Astrocyte (in vitro differentiated cells and primary cell): ENCODE data around the gene CSRNP2. TPM values are rescaled to one million over a fixed set of nuclear protein-coding genes. Genes with fewer than 3 reads are reported as not detected.

Experiments
- DNase-seq: peaks from one replicate; pipeline ENCODE4 v3.0.0-alpha.2; 2010; ENCODE audit warnings: low read depth
- FAIRE-seq: peaks from 2 replicates; lab custom pipeline; 2011; peaks lifted over from hg19 to GRCh38; lab: Jason Lieb, UNC
- H2AFZ ChIP-seq: 2 replicates; pipeline ENCODE4 v1.6.0; 2012; ENCODE audit warnings: low read depth, low read length, inconsistent platforms
- H3K27ac ChIP-seq: 2 replicates; pipeline ENCODE4 v1.5.1; 2011; ENCODE audit warnings: low read depth, low read length, inconsistent platforms
- H3K27me3 ChIP-seq: 2 replicates; pipeline ENCODE4 v1.6.0; 2011; ENCODE audit warnings: low read length, inconsistent platforms; ENCODE audit not compliant: insufficient read depth
- H3K36me3 ChIP-seq: 2 replicates; pipeline ENCODE4 v1.5.1; 2011; ENCODE audit warnings: low read length, inconsistent platforms; ENCODE audit not compliant: insufficient read depth
- H3K4me1 ChIP-seq: 2 replicates; pipeline ENCODE4 v1.5.1; 2011; ENCODE audit warnings: low read length, inconsistent platforms; ENCODE audit not compliant: insufficient read depth
- H3K4me2 ChIP-seq: 2 replicates; pipeline ENCODE4 v1.6.0; 2012; ENCODE audit warnings: low read length, inconsistent platforms
- H3K4me3 ChIP-seq: 2 replicates; pipeline ENCODE4 v1.5.1; 2011; ENCODE audit warnings: low read depth, mild to moderate bottlenecking, low read length, inconsistent platforms; ENCODE audit not compliant: insufficient read depth
- H3K79me2 ChIP-seq: 2 replicates; pipeline ENCODE4 v1.6.0; 2012; ENCODE audit warnings: mild to moderate bottlenecking, low read length, inconsistent platforms; ENCODE audit not compliant: insufficient read depth
- H3K9ac ChIP-seq: 2 replicates; pipeline ENCODE4 v1.6.0; 2012; ENCODE audit warnings: mild to moderate bottlenecking, low read length, inconsistent platforms
- H3K9me3 ChIP-seq: 2 replicates; pipeline ENCODE4 v1.5.1; 2012; ENCODE audit warnings: low read depth, mild to moderate bottlenecking, low read length, inconsistent platforms; ENCODE audit not compliant: insufficient read depth
- H4K20me1 ChIP-seq: 2 replicates; pipeline ENCODE4 v1.6.0; 2012; ENCODE audit warnings: low read length, inconsistent platforms; ENCODE audit not compliant: insufficient read depth
- H3K27ac Mint-ChIP-seq: one replicate; pipeline ENCODE4 v1.8.0; 2021; ENCODE audit warnings: mild to moderate bottlenecking, mixed read lengths; ENCODE audit not compliant: unreplicated experiment
- H3K27me3 Mint-ChIP-seq: one replicate; pipeline ENCODE4 v1.8.0; 2021; ENCODE audit warnings: low read depth, mixed read lengths; ENCODE audit not compliant: unreplicated experiment
- H3K36me3 Mint-ChIP-seq: one replicate; pipeline ENCODE4 v1.8.0; 2021; ENCODE audit warnings: low read depth, mixed read lengths; ENCODE audit not compliant: unreplicated experiment
- H3K4me1 Mint-ChIP-seq: one replicate; pipeline ENCODE4 v1.8.0; 2021; ENCODE audit warnings: low read depth, mixed read lengths; ENCODE audit not compliant: unreplicated experiment
- H3K4me3 Mint-ChIP-seq: one replicate; pipeline ENCODE4 v1.8.0; 2021; ENCODE audit warnings: mild to moderate bottlenecking, moderate library complexity, mixed read lengths; ENCODE audit not compliant: unreplicated experiment
- H3K9me3 Mint-ChIP-seq: one replicate; pipeline ENCODE4 v1.8.0; 2021; ENCODE audit warnings: mild to moderate bottlenecking, mixed read lengths; ENCODE audit not compliant: unreplicated experiment
- EZH2 ChIP-seq: IDR thresholded peaks from 2 replicates; pipeline ENCODE4 v1.6.1; 2012; ENCODE audit warnings: mild to moderate bottlenecking, low read length, inconsistent platforms; ENCODE audit not compliant: insufficient read depth
- total RNA-seq: library from RNA; stranded (reverse); gene quantifications from 2 replicates; pipeline ENCODE4 v1.2.1, GENCODE V29; 2021
- TF ChIP-seq, protein P1 (sequence below): IDR thresholded peaks from 2 replicates; pipeline ENCODE4 v1.5.1; 2011; ENCODE audit warnings: low read depth, mild to moderate bottlenecking, inconsistent platforms, low read length, moderate library complexity; ENCODE audit not compliant: insufficient read depth

The CSRNP2 gene
- total RNA-seq, 1 donor from 2014 or later: 61.6 TPM

GRCh38 chr12:51126297-51126696 lies 42.9 kb upstream of the CSRNP2 start:
- no peak overlapping the region for H3K4me3 ChIP-seq
- TF ChIP-seq, protein P1, sequence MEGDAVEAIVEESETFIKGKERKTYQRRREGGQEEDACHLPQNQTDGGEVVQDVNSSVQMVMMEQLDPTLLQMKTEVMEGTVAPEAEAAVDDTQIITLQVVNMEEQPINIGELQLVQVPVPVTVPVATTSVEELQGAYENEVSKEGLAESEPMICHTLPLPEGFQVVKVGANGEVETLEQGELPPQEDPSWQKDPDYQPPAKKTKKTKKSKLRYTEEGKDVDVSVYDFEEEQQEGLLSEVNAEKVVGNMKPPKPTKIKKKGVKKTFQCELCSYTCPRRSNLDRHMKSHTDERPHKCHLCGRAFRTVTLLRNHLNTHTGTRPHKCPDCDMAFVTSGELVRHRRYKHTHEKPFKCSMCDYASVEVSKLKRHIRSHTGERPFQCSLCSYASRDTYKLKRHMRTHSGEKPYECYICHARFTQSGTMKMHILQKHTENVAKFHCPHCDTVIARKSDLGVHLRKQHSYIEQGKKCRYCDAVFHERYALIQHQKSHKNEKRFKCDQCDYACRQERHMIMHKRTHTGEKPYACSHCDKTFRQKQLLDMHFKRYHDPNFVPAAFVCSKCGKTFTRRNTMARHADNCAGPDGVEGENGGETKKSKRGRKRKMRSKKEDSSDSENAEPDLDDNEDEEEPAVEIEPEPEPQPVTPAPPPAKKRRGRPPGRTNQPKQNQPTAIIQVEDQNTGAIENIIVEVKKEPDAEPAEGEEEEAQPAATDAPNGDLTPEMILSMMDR: no peak
- no peak for TF ChIP-seq EZH2
- no peaks in the 10 kb centered on the region for H3K9me3 Mint-ChIP-seq
- no peak overlapping the region for H3K27ac ChIP-seq
- H3K4me1 Mint-ChIP-seq: peaks cover 14% of the 10 kb centered on the region
- no peaks in the 10 kb centered on the region for H3K36me3 ChIP-seq
- H3K4me3 Mint-ChIP-seq: no peak overlapping the region
- H4K20me1 ChIP-seq: peaks cover 13% of the 10 kb centered on the region
- no peak for DNase-seq
- H3K9me3 ChIP-seq: no peaks in the 10 kb centered on the region
- H3K27me3 Mint-ChIP-seq: no peaks in the 10 kb centered on the region
- no peaks in the 10 kb centered on the region for H3K4me1 ChIP-seq
- no peak overlapping the region for H3K9ac ChIP-seq
- FAIRE-seq: peak; percentile 49
- H3K36me3 Mint-ChIP-seq: peaks cover 7% of the 10 kb centered on the region
- no peak overlapping the region for H3K27ac Mint-ChIP-seq
- H3K27me3 ChIP-seq: no peaks in the 10 kb centered on the region
- no peak overlapping the region for H3K4me2 ChIP-seq
- H3K79me2 ChIP-seq: no peaks in the 10 kb centered on the region
- H2AFZ ChIP-seq: no peak overlapping the region

DNA sequence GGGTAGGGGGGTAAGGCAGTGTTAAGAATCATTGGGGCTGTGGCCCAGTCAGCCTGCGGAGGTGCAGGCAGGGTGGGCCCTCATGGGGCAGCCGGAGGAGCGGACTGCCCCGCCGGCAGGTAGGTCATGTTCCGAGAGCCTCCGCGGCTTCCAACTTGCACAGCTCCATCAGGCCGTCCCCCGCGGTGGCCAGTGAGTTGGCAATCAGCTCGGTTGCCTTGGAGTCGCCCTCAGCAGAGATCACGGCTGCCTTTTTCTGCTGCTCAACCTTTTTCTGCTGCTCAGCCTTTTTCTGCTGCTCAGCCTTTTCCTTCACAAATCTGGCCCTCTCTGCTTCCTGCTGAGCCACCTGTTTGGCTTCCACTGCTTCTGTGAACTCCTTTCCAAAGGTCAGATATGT lies 41.1 kb upstream of the CSRNP2 start:
- H3K27ac ChIP-seq: no peak overlapping the region
- FAIRE-seq (no peak), DNase-seq (no peak)
- no peak overlapping the region for H3K27ac Mint-ChIP-seq
- H3K4me3 ChIP-seq: no peak overlapping the region
- no peaks in the 10 kb centered on the region for H3K4me1 ChIP-seq
- no peak overlapping the region for H3K4me2 ChIP-seq
- H3K36me3 Mint-ChIP-seq: peaks cover 6% of the 10 kb centered on the region
- TF ChIP-seq, protein P1: no peak
- no peaks in the 10 kb centered on the region for H3K27me3 Mint-ChIP-seq
- H3K9ac ChIP-seq: no peak overlapping the region
- H2AFZ ChIP-seq: no peak overlapping the region
- no peaks in the 10 kb centered on the region for H3K36me3 ChIP-seq
- H3K79me2 ChIP-seq: no peaks in the 10 kb centered on the region
- no peaks in the 10 kb centered on the region for H3K9me3 ChIP-seq
- peaks cover 17% of the 10 kb centered on the region for H4K20me1 ChIP-seq
- H3K4me3 Mint-ChIP-seq: no peak overlapping the region
- no peaks in the 10 kb centered on the region for H3K9me3 Mint-ChIP-seq
- H3K4me1 Mint-ChIP-seq: peaks cover 14% of the 10 kb centered on the region
- no peaks in the 10 kb centered on the region for H3K27me3 ChIP-seq

DNA sequence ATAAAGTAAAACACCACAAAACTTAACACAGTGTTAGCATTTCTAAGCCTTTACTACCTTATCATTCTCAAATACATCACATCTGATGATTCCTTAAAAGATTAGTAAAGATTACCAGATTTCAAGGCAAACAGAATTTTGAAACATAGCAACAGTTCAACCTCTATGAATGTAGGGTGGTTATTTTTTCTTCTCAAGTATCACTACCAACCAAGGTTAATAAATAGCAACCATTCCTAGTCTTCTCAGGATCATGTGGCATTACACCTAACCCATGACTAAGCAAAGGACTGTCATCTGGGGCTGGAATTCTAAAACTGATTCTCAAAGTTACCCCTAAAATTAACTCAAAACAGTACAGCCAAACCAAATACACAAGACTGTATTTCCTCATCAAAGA lies 39.4 kb upstream of the CSRNP2 start:
- H3K4me1 Mint-ChIP-seq: peaks cover 22% of the 10 kb centered on the region
- H3K27me3 Mint-ChIP-seq: no peaks in the 10 kb centered on the region
- H3K4me3 Mint-ChIP-seq: no peak overlapping the region
- H3K9ac ChIP-seq: no peak overlapping the region
- H4K20me1 ChIP-seq: peaks cover 14% of the 10 kb centered on the region
- H3K27me3 ChIP-seq: no peaks in the 10 kb centered on the region
- no peak overlapping the region for H2AFZ ChIP-seq
- no peak overlapping the region for H3K4me3 ChIP-seq
- H3K79me2 ChIP-seq: no peaks in the 10 kb centered on the region
- H3K4me2 ChIP-seq: no peak overlapping the region
- H3K36me3 Mint-ChIP-seq: peaks cover 8% of the 10 kb centered on the region
- DNase-seq (no peak), FAIRE-seq (no peak)
- peak overlapping the region; percentile 71 for H3K27ac Mint-ChIP-seq
- H3K9me3 ChIP-seq: no peaks in the 10 kb centered on the region
- H3K27ac ChIP-seq: no peak overlapping the region
- H3K4me1 ChIP-seq: peaks cover 4% of the 10 kb centered on the region
- TF ChIP-seq, protein P1: no peak
- no peak for TF ChIP-seq EZH2
- H3K9me3 Mint-ChIP-seq: no peaks in the 10 kb centered on the region
- no peaks in the 10 kb centered on the region for H3K36me3 ChIP-seq
